Panc1 (cell line): ENCODE data around the gene DKK1.

Source experiments
- CTCF ChIP-seq: fragments of 450-650 bp; IDR thresholded peaks from 2 replicates; pipeline ENCODE4 v1.5.1; 2017; ENCODE audit warnings: mild to moderate bottlenecking
- POLR2AphosphoS5 ChIP-seq: IDR thresholded peaks from 2 replicates; pipeline ENCODE4 v1.6.1; 2012; ENCODE audit warnings: mild to moderate bottlenecking, low read depth, low read length, moderate library complexity

- TF ChIP-seq CTCF = no peak
- TF ChIP-seq POLR2AphosphoS5 = peak; percentile 73
Measured at GRCh38 chr10:52314822-52315552, 906 bp downstream of the DKK1 start.
